Measurements from ENCODE around the gene SLC36A2.

- TF ChIP-seq POLR2AphosphoS5 (IDR thresholded peaks at IDR 0.05; ENCODE audit: low read depth, low read length) = no peak
- no peak for TF ChIP-seq TAF1 (IDR thresholded peaks at IDR 0.05; ENCODE audit: low read depth, low read length)
- no peak for TF ChIP-seq POLR2A (IDR thresholded peaks at IDR 0.05; ENCODE audit: low read depth, low read length)
- no peak for TF ChIP-seq SPI1 (IDR thresholded peaks at IDR 0.05; ENCODE audit: low read depth, low read length)
- TF ChIP-seq PAX5 (IDR thresholded peaks at IDR 0.05; ENCODE audit: insufficient read depth, low read length, severe bottlenecking) = no peak
Measured at GRCh38 chr5:151320481-151320880, 26.9 kb downstream of the SLC36A2 start.
